ENCODE data around the gene NEMP2. TPM values are rescaled to one million over a fixed set of nuclear protein-coding genes. Genes with fewer than 3 reads are reported as not detected.

Gene NEMP2
- total RNA-seq, 1 experiment from 2014 or later = 8.3 TPM

DNA sequence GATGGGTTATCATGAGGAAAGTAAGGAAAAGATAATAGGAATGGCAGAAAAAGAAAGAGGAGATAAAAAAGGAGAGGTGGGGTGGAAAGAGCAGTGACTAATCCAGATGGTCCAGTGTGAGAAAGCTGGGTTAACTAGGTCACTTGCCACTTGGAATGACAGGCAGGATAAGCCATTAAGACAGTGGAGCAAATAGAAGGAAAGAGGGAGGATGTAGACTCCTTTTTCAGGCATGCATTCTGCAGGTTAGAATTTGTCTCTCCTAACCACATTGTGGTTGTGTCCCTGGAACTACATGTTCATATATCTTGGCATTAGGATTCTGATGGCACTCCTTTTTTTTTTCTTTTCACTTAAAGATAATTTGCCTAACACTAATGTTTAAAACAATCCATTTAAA is 13.4 kb upstream of the NEMP2 start:
- ChIA-PET POLR2A (ENCODE audit: unreplicated experiment) (no interaction called here), CTCF (no interaction called here)
- Histone ChIP-seq H3F3A (ENCODE audit: insufficient read depth, low read depth) (no peaks in the 10 kb centered on the region), H3K4me1 (replicated peaks; ENCODE audit: insufficient read depth) (no peaks in the 10 kb centered on the region), H3K4me2 (no peak overlapping the region), H3K36me3 (ENCODE audit: low read depth) (no peaks in the 10 kb centered on the region), H4K20me1 (ENCODE audit: insufficient read depth) (no peaks in the 10 kb centered on the region), H3K9me2 (ENCODE audit: insufficient read depth) (no peaks in the 10 kb centered on the region), H3K9me3 (ENCODE audit: insufficient read depth, low read depth) (no peaks in the 10 kb centered on the region), H3K4me3 (no peak overlapping the region), H2AFZ (no peak overlapping the region), H3K27me3 (ENCODE audit: insufficient read depth, low read depth) (no peaks in the 10 kb centered on the region), H3K27ac (no peak overlapping the region), H3K79me2 (ENCODE audit: low read depth) (no peaks in the 10 kb centered on the region)
- no TSS peak for BruUV-seq (replicated peaks)
- TF ChIP-seq EZH2 (IDR thresholded peaks at IDR 0.05; ENCODE audit: low read depth) = no peak
- TF ChIP-seq, protein P1, sequence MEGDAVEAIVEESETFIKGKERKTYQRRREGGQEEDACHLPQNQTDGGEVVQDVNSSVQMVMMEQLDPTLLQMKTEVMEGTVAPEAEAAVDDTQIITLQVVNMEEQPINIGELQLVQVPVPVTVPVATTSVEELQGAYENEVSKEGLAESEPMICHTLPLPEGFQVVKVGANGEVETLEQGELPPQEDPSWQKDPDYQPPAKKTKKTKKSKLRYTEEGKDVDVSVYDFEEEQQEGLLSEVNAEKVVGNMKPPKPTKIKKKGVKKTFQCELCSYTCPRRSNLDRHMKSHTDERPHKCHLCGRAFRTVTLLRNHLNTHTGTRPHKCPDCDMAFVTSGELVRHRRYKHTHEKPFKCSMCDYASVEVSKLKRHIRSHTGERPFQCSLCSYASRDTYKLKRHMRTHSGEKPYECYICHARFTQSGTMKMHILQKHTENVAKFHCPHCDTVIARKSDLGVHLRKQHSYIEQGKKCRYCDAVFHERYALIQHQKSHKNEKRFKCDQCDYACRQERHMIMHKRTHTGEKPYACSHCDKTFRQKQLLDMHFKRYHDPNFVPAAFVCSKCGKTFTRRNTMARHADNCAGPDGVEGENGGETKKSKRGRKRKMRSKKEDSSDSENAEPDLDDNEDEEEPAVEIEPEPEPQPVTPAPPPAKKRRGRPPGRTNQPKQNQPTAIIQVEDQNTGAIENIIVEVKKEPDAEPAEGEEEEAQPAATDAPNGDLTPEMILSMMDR (conservative IDR thresholded peaks at IDR 0.05) = no peak
- intact Hi-C loops (cut with micrococcal nuclease; ENCODE audit: unreplicated experiment) = no loop called here
- DNase-seq = no peak

GRCh38 chr2:190546734-190547133 is 12.2 kb upstream of the NEMP2 start:
- Histone ChIP-seq H4K20me1 (ENCODE audit: insufficient read depth) (no peaks in the 10 kb centered on the region), H3K36me3 (ENCODE audit: low read depth) (no peaks in the 10 kb centered on the region), H3K9me2 (ENCODE audit: insufficient read depth) (no peaks in the 10 kb centered on the region), H2AFZ (no peak overlapping the region), H3K4me1 (replicated peaks; ENCODE audit: insufficient read depth) (no peaks in the 10 kb centered on the region), H3K27ac (no peak overlapping the region), H3K9me3 (ENCODE audit: insufficient read depth, low read depth) (no peaks in the 10 kb centered on the region), H3K4me2 (no peak overlapping the region), H3F3A (ENCODE audit: insufficient read depth, low read depth) (no peaks in the 10 kb centered on the region), H3K4me3 (no peak overlapping the region), H3K79me2 (ENCODE audit: low read depth) (no peaks in the 10 kb centered on the region), H3K27me3 (ENCODE audit: insufficient read depth, low read depth) (no peaks in the 10 kb centered on the region)
- intact Hi-C loops (cut with micrococcal nuclease; ENCODE audit: unreplicated experiment) = no loop called here
- DNase-seq = no peak
- TF ChIP-seq, protein P1 (conservative IDR thresholded peaks at IDR 0.05) = no peak
- ChIA-PET POLR2A (ENCODE audit: unreplicated experiment) (no interaction called here), CTCF (no interaction called here)
- BruUV-seq (replicated peaks) = no TSS peak

GRCh38 chr2:190545555-190546385 is 11.2 kb upstream of the NEMP2 start:
- no peak overlapping the region for H3K4me3 ChIP-seq
- no peaks in the 10 kb centered on the region for H3F3A ChIP-seq (ENCODE audit: insufficient read depth, low read depth)
- ChIA-PET CTCF (no interaction called here), POLR2A (ENCODE audit: unreplicated experiment) (no interaction called here)
- no peaks in the 10 kb centered on the region for H4K20me1 ChIP-seq (ENCODE audit: insufficient read depth)
- no peak for TF ChIP-seq EZH2 (IDR thresholded peaks at IDR 0.05; ENCODE audit: low read depth)
- TF ChIP-seq, protein P1 (conservative IDR thresholded peaks at IDR 0.05) = no peak
- H3K4me1 ChIP-seq (replicated peaks; ENCODE audit: insufficient read depth) = no peaks in the 10 kb centered on the region
- H2AFZ ChIP-seq = no peak overlapping the region
- DNase-seq = no peak
- no peaks in the 10 kb centered on the region for H3K9me2 ChIP-seq (ENCODE audit: insufficient read depth)
- H3K36me3 ChIP-seq (ENCODE audit: low read depth) = no peaks in the 10 kb centered on the region
- H3K27me3 ChIP-seq (ENCODE audit: insufficient read depth, low read depth) = no peaks in the 10 kb centered on the region
- no peaks in the 10 kb centered on the region for H3K79me2 ChIP-seq (ENCODE audit: low read depth)
- H3K27ac ChIP-seq = no peak overlapping the region
- intact Hi-C loops (cut with micrococcal nuclease; ENCODE audit: unreplicated experiment) = no loop called here
- no peaks in the 10 kb centered on the region for H3K9me3 ChIP-seq (ENCODE audit: insufficient read depth, low read depth)
- no peak overlapping the region for H3K4me2 ChIP-seq
- BruUV-seq (replicated peaks) = no TSS peak
